DOHH2 (cell line): Measurements from ENCODE around the gene HNF1A.

Experiments used
- H3F3A ChIP-seq: fragments of 200-600 bp; sonication (generic), shearing (Covaris generic); 2 replicates; pipeline ENCODE4 v1.6.0; 2016; ENCODE audit warnings: antibody characterized with exemption, mild to moderate bottlenecking; ENCODE audit not compliant: control insufficient read depth, insufficient read depth
- H3K27ac ChIP-seq: fragments of 200-600 bp; sonication (generic); 2 replicates; pipeline ENCODE4 v1.5.1; 2014; ENCODE audit warnings: low read depth, mild to moderate bottlenecking, low read length, moderate library complexity
- H3K27me3 ChIP-seq: fragments of 200-600 bp; sonication (generic); 2 replicates; pipeline ENCODE4 v1.6.1; 2014; ENCODE audit warnings: mild to moderate bottlenecking, low read length, mixed read lengths; ENCODE audit not compliant: control insufficient read depth
- H3K36me3 ChIP-seq: fragments of 200-600 bp; sonication (generic); 2 replicates; pipeline ENCODE4 v1.6.1; 2014; ENCODE audit warnings: mild to moderate bottlenecking, low read length, moderate library complexity, mixed read lengths; ENCODE audit not compliant: control insufficient read depth
- H3K4me1 ChIP-seq: fragments of 200-600 bp; sonication (generic); 2 replicates; pipeline ENCODE4 v1.6.1; 2014; ENCODE audit warnings: mild to moderate bottlenecking, low read length, mixed read lengths; ENCODE audit not compliant: control insufficient read depth
- H3K4me2 ChIP-seq: fragments of 200-600 bp; sonication (generic); 2 replicates; pipeline ENCODE4 v1.6.0; 2014; ENCODE audit warnings: mild to moderate bottlenecking, low read length, moderate library complexity
- H3K4me3 ChIP-seq: fragments of 200-600 bp; sonication (generic); 2 replicates; pipeline ENCODE4 v1.5.1; 2014; ENCODE audit warnings: mild to moderate bottlenecking, low read length, mixed read lengths
- H3K79me2 ChIP-seq: fragments of 200-600 bp; sonication (generic); 2 replicates; pipeline ENCODE4 v1.6.1; 2014; ENCODE audit warnings: mild to moderate bottlenecking, low read length, mixed read lengths; ENCODE audit not compliant: control insufficient read depth
- H3K9me2 ChIP-seq: fragments of 200-600 bp; sonication (generic); replicated peaks from 2 replicates; pipeline ENCODE4 v1.6.1; 2014; ENCODE audit warnings: mild to moderate bottlenecking, low read length, mixed read lengths; ENCODE audit not compliant: control insufficient read depth
- H3K9me3 ChIP-seq: fragments of 200-600 bp; sonication (generic); 2 replicates; pipeline ENCODE4 v1.6.1; 2014; ENCODE audit warnings: antibody characterized with exemption, low read length, mixed read lengths; ENCODE audit not compliant: control insufficient read depth, insufficient read depth
- H4K20me1 ChIP-seq: fragments of 200-600 bp; sonication (generic); 2 replicates; pipeline ENCODE4 v1.6.0; 2014; ENCODE audit warnings: low read depth, mild to moderate bottlenecking, antibody characterized with exemption, low read length, moderate library complexity; ENCODE audit not compliant: control insufficient read depth, insufficient read depth
- EZH2phosphoT487 ChIP-seq: fragments of 200-600 bp; sonication (generic); IDR thresholded peaks from 2 replicates; pipeline ENCODE4 v1.6.1; 2017; ENCODE audit warnings: borderline replicate concordance, mild to moderate bottlenecking, antibody characterized with exemption, low read length, moderate library complexity, mixed read lengths
- TF ChIP-seq, protein P1 (sequence below): fragments of 200-600 bp; sonication (generic); IDR thresholded peaks from one replicate; pipeline ENCODE4 v1.5.1; 2014; ENCODE audit warnings: antibody characterized with exemption, mild to moderate bottlenecking, low read depth, low read length; ENCODE audit not compliant: poor library complexity, severe bottlenecking

HNF1A gene

DNA sequence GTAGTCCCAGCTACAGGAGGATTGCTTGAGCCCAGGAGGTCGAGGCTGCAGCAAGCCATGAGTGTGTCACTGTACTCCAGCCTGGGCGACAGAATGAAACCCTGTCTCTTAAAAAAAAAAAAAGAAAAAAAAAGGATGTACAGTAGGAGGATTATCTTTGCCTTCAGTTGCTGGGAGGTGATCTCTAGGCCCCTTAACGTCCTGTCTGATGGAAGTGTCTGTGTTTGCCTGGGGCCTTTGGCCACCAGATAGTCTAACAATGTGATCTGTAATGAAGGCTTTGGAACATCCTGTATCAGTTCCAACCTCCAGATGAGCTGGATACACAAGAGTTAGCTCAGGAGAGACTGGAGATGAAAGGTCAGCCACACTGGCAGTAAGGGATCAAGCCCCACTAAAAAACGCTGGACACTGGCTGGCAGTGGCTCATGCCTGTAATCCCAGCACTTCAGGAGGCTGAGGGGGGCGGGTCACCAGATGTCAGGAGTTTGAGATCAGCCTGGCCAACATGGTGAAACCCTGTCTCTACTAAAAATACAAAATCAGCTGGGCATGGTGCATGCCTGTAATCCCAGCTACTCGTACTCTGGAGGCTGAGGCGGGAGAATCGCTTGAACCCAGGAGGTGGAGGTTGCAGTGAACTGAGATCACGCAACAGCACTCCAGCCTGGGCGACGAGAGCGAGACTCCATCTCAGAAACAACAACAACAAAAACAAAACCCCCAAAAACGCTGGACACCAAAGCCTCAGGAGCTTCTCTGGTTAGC is 19.0 kb upstream of the HNF1A start:
- Histone ChIP-seq H3K36me3 (no peaks in the 10 kb centered on the region), H3K79me2 (no peaks in the 10 kb centered on the region), H3K27me3 (peaks cover 7% of the 10 kb centered on the region), H3K9me2 (no peaks in the 10 kb centered on the region), H3K9me3 (no peaks in the 10 kb centered on the region), H3K4me3 (no peak overlapping the region), H3F3A (no peaks in the 10 kb centered on the region), H4K20me1 (no peaks in the 10 kb centered on the region), H3K27ac (no peak overlapping the region), H3K4me1 (no peaks in the 10 kb centered on the region), H3K4me2 (no peak overlapping the region)
- TF ChIP-seq, protein P1, sequence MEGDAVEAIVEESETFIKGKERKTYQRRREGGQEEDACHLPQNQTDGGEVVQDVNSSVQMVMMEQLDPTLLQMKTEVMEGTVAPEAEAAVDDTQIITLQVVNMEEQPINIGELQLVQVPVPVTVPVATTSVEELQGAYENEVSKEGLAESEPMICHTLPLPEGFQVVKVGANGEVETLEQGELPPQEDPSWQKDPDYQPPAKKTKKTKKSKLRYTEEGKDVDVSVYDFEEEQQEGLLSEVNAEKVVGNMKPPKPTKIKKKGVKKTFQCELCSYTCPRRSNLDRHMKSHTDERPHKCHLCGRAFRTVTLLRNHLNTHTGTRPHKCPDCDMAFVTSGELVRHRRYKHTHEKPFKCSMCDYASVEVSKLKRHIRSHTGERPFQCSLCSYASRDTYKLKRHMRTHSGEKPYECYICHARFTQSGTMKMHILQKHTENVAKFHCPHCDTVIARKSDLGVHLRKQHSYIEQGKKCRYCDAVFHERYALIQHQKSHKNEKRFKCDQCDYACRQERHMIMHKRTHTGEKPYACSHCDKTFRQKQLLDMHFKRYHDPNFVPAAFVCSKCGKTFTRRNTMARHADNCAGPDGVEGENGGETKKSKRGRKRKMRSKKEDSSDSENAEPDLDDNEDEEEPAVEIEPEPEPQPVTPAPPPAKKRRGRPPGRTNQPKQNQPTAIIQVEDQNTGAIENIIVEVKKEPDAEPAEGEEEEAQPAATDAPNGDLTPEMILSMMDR, result no peak
- no peak for TF ChIP-seq EZH2phosphoT487

DNA sequence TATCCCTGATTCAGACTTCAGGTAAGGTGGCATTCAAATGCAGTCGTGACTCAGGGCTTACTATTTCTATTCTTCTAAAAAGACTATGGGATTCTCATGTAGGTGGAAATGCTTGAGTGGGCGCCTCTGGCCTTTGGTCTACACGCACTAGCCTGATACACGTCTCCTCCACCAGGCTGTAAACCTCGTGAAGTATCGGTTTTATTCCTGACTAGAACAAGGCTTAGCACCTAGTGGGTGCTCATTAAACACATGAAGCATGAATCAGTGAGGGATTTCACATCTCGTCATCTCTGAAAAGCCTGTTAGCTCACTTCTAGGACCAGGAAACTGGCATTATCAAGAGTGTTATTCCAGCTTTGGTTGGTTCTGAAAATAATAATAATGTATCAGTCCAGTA is 17.7 kb upstream of the HNF1A start:
- H3K4me2 ChIP-seq, result no peak overlapping the region
- no peak overlapping the region for H3K4me3 ChIP-seq
- no peaks in the 10 kb centered on the region for H3K4me1 ChIP-seq
- H3K9me2 ChIP-seq, result no peaks in the 10 kb centered on the region
- H4K20me1 ChIP-seq, result no peaks in the 10 kb centered on the region
- peaks cover 7% of the 10 kb centered on the region for H3K27me3 ChIP-seq
- TF ChIP-seq, protein P1, result no peak
- TF ChIP-seq EZH2phosphoT487, result no peak
- no peaks in the 10 kb centered on the region for H3K79me2 ChIP-seq
- no peaks in the 10 kb centered on the region for H3F3A ChIP-seq
- no peak overlapping the region for H3K27ac ChIP-seq
- no peaks in the 10 kb centered on the region for H3K9me3 ChIP-seq
- H3K36me3 ChIP-seq, result no peaks in the 10 kb centered on the region

DNA sequence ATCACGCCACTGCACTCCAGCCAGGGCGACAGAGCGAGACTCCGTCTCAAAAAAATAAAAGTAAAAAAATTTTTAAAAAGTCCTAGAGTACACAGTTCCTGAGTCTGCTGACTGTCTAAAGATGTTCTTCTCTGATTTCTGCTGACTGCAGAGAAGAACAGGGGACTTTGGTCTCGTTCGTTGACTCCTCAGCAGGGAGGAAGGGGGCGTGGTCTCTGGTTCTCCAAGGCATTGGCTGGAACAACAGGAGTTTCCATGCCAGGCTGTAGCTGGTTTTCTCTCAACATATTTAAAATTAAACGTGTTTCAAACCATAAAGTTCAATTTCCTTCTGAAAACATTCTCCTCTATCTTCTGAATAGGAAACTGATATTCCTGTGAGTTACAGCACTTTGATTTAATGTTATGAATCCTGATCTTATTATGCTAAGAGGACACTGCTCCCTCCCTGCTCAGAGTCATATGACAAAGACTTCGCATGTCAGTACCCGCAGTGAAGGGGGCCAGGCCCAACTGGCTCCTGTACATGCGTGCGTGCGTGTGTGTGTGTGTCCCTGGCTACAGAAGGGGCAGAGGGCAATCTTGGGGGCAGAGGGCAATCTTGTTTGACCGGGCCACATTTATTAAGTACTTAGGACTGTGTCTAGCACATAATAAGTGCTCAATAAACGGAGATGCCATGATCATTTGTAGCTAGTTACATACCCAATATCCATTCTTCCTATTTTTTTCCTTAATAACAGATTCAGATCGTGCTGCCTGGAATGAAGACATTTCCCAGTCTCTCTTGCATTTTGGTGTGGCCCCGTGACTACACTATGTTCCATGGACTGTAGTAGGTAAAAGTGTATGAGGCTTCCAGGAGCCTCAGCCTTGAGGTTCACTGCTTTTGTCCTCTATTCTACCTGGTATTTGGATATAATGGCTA is 16.5 kb upstream of the HNF1A start:
- H3K36me3 ChIP-seq, result no peaks in the 10 kb centered on the region
- no peaks in the 10 kb centered on the region for H3K79me2 ChIP-seq
- H3K9me3 ChIP-seq, result no peaks in the 10 kb centered on the region
- H3F3A ChIP-seq, result no peaks in the 10 kb centered on the region
- H3K4me1 ChIP-seq, result no peaks in the 10 kb centered on the region
- H3K27me3 ChIP-seq, result peaks cover 7% of the 10 kb centered on the region
- H3K4me3 ChIP-seq, result no peak overlapping the region
- TF ChIP-seq, protein P1, result no peak
- TF ChIP-seq EZH2phosphoT487, result no peak
- H3K9me2 ChIP-seq, result no peaks in the 10 kb centered on the region
- H4K20me1 ChIP-seq, result no peaks in the 10 kb centered on the region
- no peak overlapping the region for H3K4me2 ChIP-seq
- no peak overlapping the region for H3K27ac ChIP-seq
